H54 (cell line): ENCODE measurements around the gene ZNF491.
"Not testable (repeated sequence)": the region's sequence is repeated elsewhere in the genome, so short reads cannot be mapped to it uniquely, and the experiment has no call there.

Experiments used
- DNase-seq: peaks from one replicate; pipeline ENCODE4 v3.0.0; 2011; ENCODE audit warnings: low spot score, mixed read lengths; ENCODE audit not compliant: insufficient read length
- FAIRE-seq: peaks from 3 replicates; lab custom pipeline; 2011; peaks lifted over from hg19 to GRCh38; lab: Jason Lieb, UNC
- POLR2A ChIP-seq: IDR thresholded peaks from 2 replicates; pipeline ENCODE4 v1.6.1; 2011; ENCODE audit warnings: low read depth, mild to moderate bottlenecking, low read length

ZNF491 gene

GRCh38 chr19:11780431-11781020 lies 17.8 kb upstream of the ZNF491 start:
- TF ChIP-seq POLR2A: no peak
- FAIRE-seq (peak; percentile 45), DNase-seq (no peak)

GRCh38 chr19:11781295-11782057 lies 16.8 kb upstream of the ZNF491 start:
- no peak for DNase-seq
- FAIRE-seq: peak; percentile 30
- no peak for TF ChIP-seq POLR2A

- FAIRE-seq (no peak), DNase-seq (no peak)
Measured at GRCh38 chr19:11783767-11784166, 14.6 kb upstream of the ZNF491 start.

GRCh38 chr19:11784356-11784755 lies 14.0 kb upstream of the ZNF491 start:
- DNase-seq: no peak
- no peak for TF ChIP-seq POLR2A
- no peak for FAIRE-seq

More at GRCh38 chr19:11783767-11784166, 14.6 kb upstream of the ZNF491 start:
- no peak for TF ChIP-seq POLR2A

- no peak for TF ChIP-seq POLR2A
- FAIRE-seq (no peak), DNase-seq (no peak)
Measured at GRCh38 chr19:11787536-11787935, 10.8 kb upstream of the ZNF491 start.

GRCh38 chr19:11792942-11793341 lies 5.4 kb upstream of the ZNF491 start:
- FAIRE-seq (no peak), DNase-seq (no peak)
- no peak for TF ChIP-seq POLR2A

GRCh38 chr19:11797491-11797890 lies 832 bp upstream of the ZNF491 start:
- TF ChIP-seq POLR2A: no peak
- FAIRE-seq (peak; percentile 94), DNase-seq (peak; percentile 75)

GRCh38 chr19:11806354-11807098 lies 8.2 kb downstream of the ZNF491 start:
- FAIRE-seq: no peak
- no peak for TF ChIP-seq POLR2A
- DNase-seq: no peak

GRCh38 chr19:11807099-11807380 lies 8.7 kb downstream of the ZNF491 start:
- no peak for TF ChIP-seq POLR2A
- DNase-seq (no peak), FAIRE-seq (no peak)

GRCh38 chr19:11813703-11814028 lies 15.3 kb downstream of the ZNF491 start:
- no peak for TF ChIP-seq POLR2A
- FAIRE-seq: no peak

GRCh38 chr19:11814029-11814699 lies 15.8 kb downstream of the ZNF491 start, which contains the start of gene ZNF440:
ZNF440 (plus strand) TSS chr19:11814273; CDS start chr19:11814448, 175 bp downstream.
- peak; percentile 94 for TF ChIP-seq POLR2A
- peak; percentile 96 for DNase-seq
- FAIRE-seq: peak; percentile 48

More at GRCh38 chr19:11813703-11814028, 15.3 kb downstream of the ZNF491 start:
- DNase-seq: no peak

- no peak for FAIRE-seq
- TF ChIP-seq POLR2A: no peak
- no peak for DNase-seq
Measured at GRCh38 chr19:11814700-11815035, 16.3 kb downstream of the ZNF491 start.

- DNase-seq (no peak), FAIRE-seq (no peak)
- TF ChIP-seq POLR2A: no peak
Measured at GRCh38 chr19:11821474-11822109, 23.3 kb downstream of the ZNF491 start.

- peak; percentile 6 for FAIRE-seq
- DNase-seq: not testable (repeated sequence)
Measured at GRCh38 chr19:11828957-11829876, 30.9 kb downstream of the ZNF491 start.
